Measurements from ENCODE around the gene BAX. TPM values are rescaled to one million over a fixed set of nuclear protein-coding genes. Genes with fewer than 3 reads are reported as not detected.

BAX gene
- total and polyA plus RNA-seq, 2 of the 13 experiments (the other 11 are each of a cell fraction or from before 2014, with no cell fraction given): 139 to 176 TPM

DNA sequence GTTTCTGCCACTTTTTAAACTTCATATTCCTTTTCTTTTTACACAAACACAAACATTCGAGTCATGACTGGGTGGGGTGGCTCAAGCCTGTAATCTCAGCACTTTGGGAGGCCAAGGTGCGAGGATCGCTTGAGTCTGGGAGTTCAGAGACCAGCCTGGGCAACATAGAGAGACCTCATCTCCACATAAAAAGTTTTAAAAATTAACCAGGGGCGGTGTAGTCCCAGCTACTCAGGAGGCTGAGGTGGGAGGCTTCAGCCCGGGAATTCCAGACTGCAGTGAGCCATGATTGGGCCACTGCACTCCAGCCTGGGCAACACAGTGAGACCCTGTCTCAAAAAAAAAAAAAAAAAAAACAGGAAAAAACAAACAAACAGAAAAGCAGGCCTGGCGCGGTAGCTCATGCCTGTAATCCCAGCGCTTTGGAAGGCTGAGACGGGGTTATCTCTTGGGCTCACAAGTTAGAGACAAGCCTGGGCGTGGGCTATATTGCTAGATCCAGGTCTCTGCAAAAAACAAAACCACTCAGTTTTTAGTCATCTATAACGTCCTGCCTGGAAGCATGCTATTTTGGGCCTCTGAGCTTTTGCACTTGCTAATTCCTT lies 583 bp upstream of the BAX start:
- Histone ChIP-seq H3K4me3 (replicated peaks in 1 of 3; ENCODE audit: insufficient read depth in 1 of 3, low read depth in 2 of 3, low read length in 3 of 3) (peak overlapping the region; percentile 45 to 84 (median 81)), H3K9me3 (ENCODE audit: low read length) (no peaks in the 10 kb centered on the region), H3K79me2 (ENCODE audit: insufficient read depth, low read length) (peaks cover 19% of the 10 kb centered on the region), H3K9ac (ENCODE audit: insufficient read depth, low read depth, low read length) (peak overlapping the region; percentile 62), H4K20me1 (ENCODE audit: insufficient read depth, low read length) (no peaks in the 10 kb centered on the region; the same call in 1 of the 2 replicates), H2AFZ (ENCODE audit: low read length) (no peak overlapping the region), H3K36me3 (replicated peaks in 1 of 2; ENCODE audit: control insufficient read depth in 1 of 2, insufficient read depth in 2 of 2, low read length in 2 of 2) (peaks cover 2 to 3% of the 10 kb centered on the region in 2 experiments; a peak in 1 of 5 replicates), H3K27ac (ENCODE audit: extremely low read length, insufficient read depth, low read length) (peak overlapping the region; percentile 81), H3K27me3 (ENCODE audit: control insufficient read depth in 1 of 2, insufficient read depth in 2 of 2, low read length in 2 of 2) (no peaks in the 10 kb centered on the region), H3K4me1 (ENCODE audit: insufficient read depth, low read length) (peaks cover 87% of the 10 kb centered on the region), H3K4me2 (ENCODE audit: low read depth, low read length) (peak overlapping the region; percentile 97)
- POLR2A ChIA-PET: interaction anchor here (0.6 to 7.8 kb wide), 12 partner anchors 8 to 147 kb away, joined by 3 to 153 read pairs (median 11); partner anchors contain the start of genes DHDH, FTL, GYS1 and NUCB1
- in situ Hi-C loops (cut with HindIII; ENCODE audit: extremely low pct_ligation_motif_present, low pct_unique_long_range_greater_than_20kb): no loop called here
- BruUV-seq (replicated peaks): no TSS peak
- CTCF ChIA-PET (ENCODE audit: low intra/inter-chr PET ratio, low total read pairs): no interaction called here
- DNase-seq (ENCODE audit: low spot score) (no peak), FAIRE-seq (peak; percentile 36), ATAC-seq (peak; percentile 23)
- intact Hi-C loops (cut with micrococcal nuclease; ENCODE audit: unreplicated experiment): no loop called here
- WGBS (ENCODE audit: low lambda C conversion rate): 7% methylated on average over 11 of the region's 11 CpGs
- TF ChIP-seq, protein P1, sequence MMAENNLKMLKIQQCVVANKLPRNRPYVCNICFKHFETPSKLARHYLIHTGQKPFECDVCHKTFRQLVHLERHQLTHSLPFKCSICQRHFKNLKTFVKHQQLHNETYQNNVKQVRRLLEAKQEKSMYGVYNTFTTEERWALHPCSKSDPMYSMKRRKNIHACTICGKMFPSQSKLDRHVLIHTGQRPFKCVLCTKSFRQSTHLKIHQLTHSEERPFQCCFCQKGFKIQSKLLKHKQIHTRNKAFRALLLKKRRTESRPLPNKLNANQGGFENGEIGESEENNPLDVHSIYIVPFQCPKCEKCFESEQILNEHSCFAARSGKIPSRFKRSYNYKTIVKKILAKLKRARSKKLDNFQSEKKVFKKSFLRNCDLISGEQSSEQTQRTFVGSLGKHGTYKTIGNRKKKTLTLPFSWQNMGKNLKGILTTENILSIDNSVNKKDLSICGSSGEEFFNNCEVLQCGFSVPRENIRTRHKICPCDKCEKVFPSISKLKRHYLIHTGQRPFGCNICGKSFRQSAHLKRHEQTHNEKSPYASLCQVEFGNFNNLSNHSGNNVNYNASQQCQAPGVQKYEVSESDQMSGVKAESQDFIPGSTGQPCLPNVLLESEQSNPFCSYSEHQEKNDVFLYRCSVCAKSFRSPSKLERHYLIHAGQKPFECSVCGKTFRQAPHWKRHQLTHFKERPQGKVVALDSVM (CRISPR knock-in tag; IDR thresholded peaks at IDR 0.05): peak; percentile 99
- TF ChIP-seq HNRNPH1 (optimal IDR thresholded peaks at IDR 0.05; ENCODE audit: low read depth, low read length) (no peak), ZMYM2 (CRISPR knock-in tag; IDR thresholded peaks at IDR 0.05) (0 out of 2 replicates have a peak, but pooled peaks have one; percentile 19), ZMYM4 (CRISPR knock-in tag; IDR thresholded peaks at IDR 0.05) (peak; percentile 7; the same call in 1 of the 2 replicates), SNAI1 (CRISPR knock-in tag; IDR thresholded peaks at IDR 0.05; ENCODE audit: borderline replicate concordance) (peak; percentile 7; the same call in 1 of the 2 replicates), FOXC1 (CRISPR knock-in tag; IDR thresholded peaks at IDR 0.05; ENCODE audit: borderline replicate concordance) (0 out of 2 replicates have a peak, but pooled peaks have one; percentile 3), NAIF1 (CRISPR knock-in tag; IDR thresholded peaks at IDR 0.05; ENCODE audit: borderline replicate concordance) (peak; percentile 64; the same call in 1 of the 2 replicates), DNMT1 (CRISPR knock-in tag; IDR thresholded peaks at IDR 0.05) (no peak), LCORL (IDR thresholded peaks at IDR 0.05) (no peak), LCORL (CRISPR knock-in tag; IDR thresholded peaks at IDR 0.05) (peak; percentile 36; the same call in 1 of the 2 replicates), ZFAT (CRISPR knock-in tag; conservative IDR thresholded peaks at IDR 0.05) (no peak), GTF2F1 (IDR thresholded peaks at IDR 0.05; ENCODE audit: low read length) (no peak), CENPT (CRISPR knock-in tag; IDR thresholded peaks at IDR 0.05; ENCODE audit: low read depth) (no peak), HOXA7 (CRISPR knock-in tag; IDR thresholded peaks at IDR 0.05) (no peak), GFI1 (CRISPR knock-in tag; IDR thresholded peaks at IDR 0.05; ENCODE audit: borderline replicate concordance) (peak; percentile 51; the same call in 1 of the 2 replicates)
- TF ChIP-seq, protein P2, sequence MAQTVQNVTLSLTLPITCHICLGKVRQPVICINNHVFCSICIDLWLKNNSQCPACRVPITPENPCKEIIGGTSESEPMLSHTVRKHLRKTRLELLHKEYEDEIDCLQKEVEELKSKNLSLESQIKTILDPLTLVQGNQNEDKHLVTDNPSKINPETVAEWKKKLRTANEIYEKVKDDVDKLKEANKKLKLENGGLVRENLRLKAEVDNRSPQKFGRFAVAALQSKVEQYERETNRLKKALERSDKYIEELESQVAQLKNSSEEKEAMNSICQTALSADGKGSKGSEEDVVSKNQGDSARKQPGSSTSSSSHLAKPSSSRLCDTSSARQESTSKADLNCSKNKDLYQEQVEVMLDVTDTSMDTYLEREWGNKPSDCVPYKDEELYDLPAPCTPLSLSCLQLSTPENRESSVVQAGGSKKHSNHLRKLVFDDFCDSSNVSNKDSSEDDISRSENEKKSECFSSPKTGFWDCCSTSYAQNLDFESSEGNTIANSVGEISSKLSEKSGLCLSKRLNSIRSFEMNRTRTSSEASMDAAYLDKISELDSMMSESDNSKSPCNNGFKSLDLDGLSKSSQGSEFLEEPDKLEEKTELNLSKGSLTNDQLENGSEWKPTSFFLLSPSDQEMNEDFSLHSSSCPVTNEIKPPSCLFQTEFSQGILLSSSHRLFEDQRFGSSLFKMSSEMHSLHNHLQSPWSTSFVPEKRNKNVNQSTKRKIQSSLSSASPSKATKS (CRISPR knock-in tag; IDR thresholded peaks at IDR 0.05): 0 out of 2 replicates have a peak, but pooled peaks have one; percentile 32
- TF ChIP-seq, protein P3, sequence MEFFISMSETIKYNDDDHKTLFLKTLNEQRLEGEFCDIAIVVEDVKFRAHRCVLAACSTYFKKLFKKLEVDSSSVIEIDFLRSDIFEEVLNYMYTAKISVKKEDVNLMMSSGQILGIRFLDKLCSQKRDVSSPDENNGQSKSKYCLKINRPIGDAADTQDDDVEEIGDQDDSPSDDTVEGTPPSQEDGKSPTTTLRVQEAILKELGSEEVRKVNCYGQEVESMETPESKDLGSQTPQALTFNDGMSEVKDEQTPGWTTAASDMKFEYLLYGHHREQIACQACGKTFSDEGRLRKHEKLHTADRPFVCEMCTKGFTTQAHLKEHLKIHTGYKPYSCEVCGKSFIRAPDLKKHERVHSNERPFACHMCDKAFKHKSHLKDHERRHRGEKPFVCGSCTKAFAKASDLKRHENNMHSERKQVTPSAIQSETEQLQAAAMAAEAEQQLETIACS (CRISPR knock-in tag; IDR thresholded peaks at IDR 0.05): no peak
- TF ChIP-seq, protein P4, sequence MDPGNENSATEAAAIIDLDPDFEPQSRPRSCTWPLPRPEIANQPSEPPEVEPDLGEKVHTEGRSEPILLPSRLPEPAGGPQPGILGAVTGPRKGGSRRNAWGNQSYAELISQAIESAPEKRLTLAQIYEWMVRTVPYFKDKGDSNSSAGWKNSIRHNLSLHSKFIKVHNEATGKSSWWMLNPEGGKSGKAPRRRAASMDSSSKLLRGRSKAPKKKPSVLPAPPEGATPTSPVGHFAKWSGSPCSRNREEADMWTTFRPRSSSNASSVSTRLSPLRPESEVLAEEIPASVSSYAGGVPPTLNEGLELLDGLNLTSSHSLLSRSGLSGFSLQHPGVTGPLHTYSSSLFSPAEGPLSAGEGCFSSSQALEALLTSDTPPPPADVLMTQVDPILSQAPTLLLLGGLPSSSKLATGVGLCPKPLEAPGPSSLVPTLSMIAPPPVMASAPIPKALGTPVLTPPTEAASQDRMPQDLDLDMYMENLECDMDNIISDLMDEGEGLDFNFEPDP (CRISPR knock-in tag; conservative IDR thresholded peaks at IDR 0.05): 0 out of 2 replicates have a peak, but pooled peaks have one; percentile 18
